ENCODE measurements around the gene FNDC3A.
"Not testable (repeated sequence)": the region's sequence is repeated elsewhere in the genome, so short reads cannot be mapped to it uniquely, and the experiment has no call there.

FNDC3A gene

GRCh38 chr13:49063497-49063896 is 87.8 kb downstream of the FNDC3A start:
- Histone ChIP-seq H2BK120ac (ENCODE audit: low read depth, low read length) (no peak overlapping the region), H2AFZ (ENCODE audit: low read length) (no peak overlapping the region), H3K9me3 (replicated peaks in 1 of 2; ENCODE audit: control insufficient read depth in 2 of 2, insufficient read depth in 1 of 2, low read depth in 1 of 2, low read length in 2 of 2) (peaks cover 0 to 2% of the 10 kb centered on the region in 2 donors), H3K14ac (ENCODE audit: low read length) (no peak overlapping the region), H2BK15ac (ENCODE audit: low read length) (no peak overlapping the region), H3K9ac (ENCODE audit: low read depth, low read length, poor library complexity) (no peak overlapping the region), H4K8ac (ENCODE audit: low read depth, low read length) (no peak overlapping the region), H3K4me2 (ENCODE audit: insufficient read depth, low read length, poor library complexity, severe bottlenecking) (no peak overlapping the region), H3K27ac (replicated peaks; ENCODE audit: low read length) (no peak overlapping the region), H2BK12ac (ENCODE audit: low read length) (no peak overlapping the region), H3K36me3 (replicated peaks in 1 of 2; ENCODE audit: control insufficient read depth in 2 of 2, insufficient read depth in 2 of 2, low read length in 2 of 2) (peaks cover 0 to under 1% of the 10 kb centered on the region in 2 donors), H4K91ac (ENCODE audit: low read depth, low read length, poor library complexity) (no peak overlapping the region), H3K23ac (ENCODE audit: low read depth, low read length, poor library complexity) (no peak overlapping the region), H3K18ac (ENCODE audit: low read length) (no peak overlapping the region), H3K4ac (ENCODE audit: low read length) (no peak overlapping the region), H2AK5ac (ENCODE audit: low read depth, low read length) (no peak overlapping the region), H3K79me1 (ENCODE audit: low read depth, low read length) (no peaks in the 10 kb centered on the region), H3K27me3 (ENCODE audit: control insufficient read depth in 3 of 3, insufficient read depth in 3 of 3, low read depth in 1 of 3, low read length in 3 of 3) (no peaks in the 10 kb centered on the region), H3K4me3 (ENCODE audit: low read length in 2 of 2) (no peak overlapping the region), H2BK5ac (ENCODE audit: low read length) (no peak overlapping the region), H3K4me1 (ENCODE audit: control insufficient read depth in 2 of 2, insufficient read depth in 1 of 2, low read depth in 1 of 2, low read length in 2 of 2) (no peaks in the 10 kb centered on the region)
- no CpG with 5 or more reads among the region's 1 CpG for WGBS, 2 donors (ENCODE audit: extremely low coverage in 2 of 2, insufficient read length in 2 of 2, insufficient replicate concordance in 1 of 2)
- DNase-seq (ENCODE audit: low spot score): no peak

DNA sequence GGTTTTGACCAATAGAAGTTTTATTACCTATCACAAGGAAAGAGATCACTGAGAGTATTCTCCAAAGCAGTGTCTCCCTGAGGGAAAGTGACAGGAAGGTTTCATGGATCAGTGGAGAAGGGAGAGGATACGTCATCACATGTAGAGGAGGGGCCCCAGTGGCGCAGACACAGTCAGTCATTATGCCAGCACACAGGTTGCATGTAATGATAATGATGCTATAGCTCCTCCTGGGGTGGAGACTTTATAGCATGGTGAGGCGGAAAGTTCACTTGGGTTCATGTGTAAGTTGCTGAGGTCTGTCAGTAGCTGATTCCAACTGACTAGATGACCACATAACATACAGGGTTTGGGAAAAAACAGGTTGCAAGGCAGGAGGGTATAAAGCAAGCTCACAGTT is 88.8 kb downstream of the FNDC3A start:
- no peak overlapping the region for H2BK12ac ChIP-seq (ENCODE audit: low read length)
- no peak overlapping the region for H4K91ac ChIP-seq (ENCODE audit: low read depth, low read length, poor library complexity)
- no peak overlapping the region for H4K8ac ChIP-seq (ENCODE audit: low read depth, low read length)
- H2BK5ac ChIP-seq (ENCODE audit: low read length): no peak overlapping the region
- no peak overlapping the region for H3K18ac ChIP-seq (ENCODE audit: low read length)
- H3K4ac ChIP-seq (ENCODE audit: low read length): no peak overlapping the region
- no peak overlapping the region for H3K4me3 ChIP-seq (ENCODE audit: low read length in 2 of 2)
- H3K9ac ChIP-seq (ENCODE audit: low read depth, low read length, poor library complexity): no peak overlapping the region
- H3K27ac ChIP-seq (replicated peaks; ENCODE audit: low read length): no peak overlapping the region
- H3K36me3 ChIP-seq (replicated peaks in 1 of 2; ENCODE audit: control insufficient read depth in 2 of 2, insufficient read depth in 2 of 2, low read length in 2 of 2): peaks cover 0 to 2% of the 10 kb centered on the region in 2 donors
- no peaks in the 10 kb centered on the region for H3K27me3 ChIP-seq (ENCODE audit: control insufficient read depth in 3 of 3, insufficient read depth in 3 of 3, low read depth in 1 of 3, low read length in 3 of 3)
- no peak overlapping the region for H3K4me2 ChIP-seq (ENCODE audit: insufficient read depth, low read length, poor library complexity, severe bottlenecking)
- no peaks in the 10 kb centered on the region for H3K79me1 ChIP-seq (ENCODE audit: low read depth, low read length)
- no peak overlapping the region for H2BK15ac ChIP-seq (ENCODE audit: low read length)
- no peak overlapping the region for H2BK120ac ChIP-seq (ENCODE audit: low read depth, low read length)
- peaks cover 0 to 2% of the 10 kb centered on the region in 2 donors for H3K9me3 ChIP-seq (replicated peaks in 1 of 2; ENCODE audit: control insufficient read depth in 2 of 2, insufficient read depth in 1 of 2, low read depth in 1 of 2, low read length in 2 of 2)
- no peak for DNase-seq (ENCODE audit: low spot score)
- WGBS, 2 donors (ENCODE audit: extremely low coverage in 2 of 2, insufficient read length in 2 of 2, insufficient replicate concordance in 1 of 2): no CpG with 5 or more reads among the region's 3 CpGs
- no peaks in the 10 kb centered on the region for H3K4me1 ChIP-seq (ENCODE audit: control insufficient read depth in 2 of 2, insufficient read depth in 1 of 2, low read depth in 1 of 2, low read length in 2 of 2)
- H2AK5ac ChIP-seq (ENCODE audit: low read depth, low read length): no peak overlapping the region
- H3K14ac ChIP-seq (ENCODE audit: low read length): no peak overlapping the region
- no peak overlapping the region for H2AFZ ChIP-seq (ENCODE audit: low read length)
- H3K23ac ChIP-seq (ENCODE audit: low read depth, low read length, poor library complexity): no peak overlapping the region

DNA sequence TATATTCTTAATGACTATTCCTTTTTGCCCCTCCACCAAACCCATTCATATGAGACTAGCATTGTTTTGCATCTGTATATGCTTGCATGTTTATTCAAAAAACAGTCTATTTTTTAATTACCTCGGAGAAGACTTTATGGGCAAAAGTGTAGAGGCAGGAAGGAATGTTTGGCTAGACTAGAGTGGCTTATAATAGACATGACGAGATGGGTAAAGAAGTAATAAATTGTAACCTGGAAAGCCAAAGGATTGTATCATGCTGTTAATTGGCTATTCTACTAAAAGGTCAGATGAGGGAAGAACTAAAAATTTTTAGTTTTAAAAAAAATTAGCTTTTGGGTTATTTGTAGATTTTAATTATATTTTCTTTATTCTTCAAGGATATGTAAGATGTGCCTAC is 91.1 kb downstream of the FNDC3A start:
- H3K36me3 ChIP-seq (replicated peaks in 1 of 2; ENCODE audit: control insufficient read depth in 2 of 2, insufficient read depth in 2 of 2, low read length in 2 of 2): peaks cover 0 to 2% of the 10 kb centered on the region in 2 donors
- no peak for DNase-seq (ENCODE audit: low spot score)
- H4K8ac ChIP-seq (ENCODE audit: low read depth, low read length): no peak overlapping the region
- peaks cover 0 to 2% of the 10 kb centered on the region in 2 donors for H3K9me3 ChIP-seq (replicated peaks in 1 of 2; ENCODE audit: control insufficient read depth in 2 of 2, insufficient read depth in 1 of 2, low read depth in 1 of 2, low read length in 2 of 2)
- H3K27ac ChIP-seq (replicated peaks; ENCODE audit: low read length): no peak overlapping the region
- H3K23ac ChIP-seq (ENCODE audit: low read depth, low read length, poor library complexity): no peak overlapping the region
- no peaks in the 10 kb centered on the region for H3K27me3 ChIP-seq (ENCODE audit: control insufficient read depth in 3 of 3, insufficient read depth in 3 of 3, low read depth in 1 of 3, low read length in 3 of 3)
- no peak overlapping the region for H3K9ac ChIP-seq (ENCODE audit: low read depth, low read length, poor library complexity)
- no peak overlapping the region for H3K18ac ChIP-seq (ENCODE audit: low read length)
- no peak overlapping the region for H4K91ac ChIP-seq (ENCODE audit: low read depth, low read length, poor library complexity)
- H3K14ac ChIP-seq (ENCODE audit: low read length): no peak overlapping the region
- H2AFZ ChIP-seq (ENCODE audit: low read length): no peak overlapping the region
- no peak overlapping the region for H3K4me3 ChIP-seq (ENCODE audit: low read length in 2 of 2)
- no peaks in the 10 kb centered on the region for H3K79me1 ChIP-seq (ENCODE audit: low read depth, low read length)
- no peak overlapping the region for H2AK5ac ChIP-seq (ENCODE audit: low read depth, low read length)
- no CpG with 5 or more reads among the region's 2 CpGs for WGBS, 2 donors (ENCODE audit: extremely low coverage in 2 of 2, insufficient read length in 2 of 2, insufficient replicate concordance in 1 of 2)
- H2BK15ac ChIP-seq (ENCODE audit: low read length): no peak overlapping the region
- no peak overlapping the region for H2BK5ac ChIP-seq (ENCODE audit: low read length)
- H2BK120ac ChIP-seq (ENCODE audit: low read depth, low read length): no peak overlapping the region
- H3K4ac ChIP-seq (ENCODE audit: low read length): no peak overlapping the region
- no peak overlapping the region for H2BK12ac ChIP-seq (ENCODE audit: low read length)
- no peak overlapping the region for H3K4me2 ChIP-seq (ENCODE audit: insufficient read depth, low read length, poor library complexity, severe bottlenecking)
- H3K4me1 ChIP-seq (ENCODE audit: control insufficient read depth in 2 of 2, insufficient read depth in 1 of 2, low read depth in 1 of 2, low read length in 2 of 2): no peaks in the 10 kb centered on the region

- H2BK5ac ChIP-seq (ENCODE audit: low read length); H3K4me3 ChIP-seq (ENCODE audit: low read length in 2 of 2); H3K4me1 ChIP-seq (ENCODE audit: control insufficient read depth in 2 of 2, insufficient read depth in 1 of 2, low read depth in 1 of 2, low read length in 2 of 2); H3K27ac ChIP-seq (replicated peaks; ENCODE audit: low read length); H2AFZ ChIP-seq (ENCODE audit: low read length); H4K8ac ChIP-seq (ENCODE audit: low read depth, low read length); H3K9me3 ChIP-seq (replicated peaks in 1 of 2; ENCODE audit: control insufficient read depth in 2 of 2, insufficient read depth in 1 of 2, low read depth in 1 of 2, low read length in 2 of 2); H4K91ac ChIP-seq (ENCODE audit: low read depth, low read length, poor library complexity); H3K9ac ChIP-seq (ENCODE audit: low read depth, low read length, poor library complexity); DNase-seq (ENCODE audit: low spot score); H3K4ac ChIP-seq (ENCODE audit: low read length); H3K36me3 ChIP-seq (replicated peaks in 1 of 2; ENCODE audit: control insufficient read depth in 2 of 2, insufficient read depth in 2 of 2, low read length in 2 of 2); H2AK5ac ChIP-seq (ENCODE audit: low read depth, low read length); H3K18ac ChIP-seq (ENCODE audit: low read length); H3K23ac ChIP-seq (ENCODE audit: low read depth, low read length, poor library complexity); H2BK12ac ChIP-seq (ENCODE audit: low read length); H3K79me1 ChIP-seq (ENCODE audit: low read depth, low read length); H3K14ac ChIP-seq (ENCODE audit: low read length); H3K27me3 ChIP-seq (ENCODE audit: control insufficient read depth in 3 of 3, insufficient read depth in 3 of 3, low read depth in 1 of 3, low read length in 3 of 3); H2BK15ac ChIP-seq (ENCODE audit: low read length); H2BK120ac ChIP-seq (ENCODE audit: low read depth, low read length); H3K4me2 ChIP-seq (ENCODE audit: insufficient read depth, low read length, poor library complexity, severe bottlenecking): not testable (repeated sequence)
- WGBS, 2 donors (ENCODE audit: extremely low coverage in 2 of 2, insufficient read length in 2 of 2, insufficient replicate concordance in 1 of 2): no CpG with 5 or more reads among the region's 1 CpG
Measured at GRCh38 chr13:49068498-49068897, 92.8 kb downstream of the FNDC3A start.
